22Rv1 (cell line): ENCODE measurements around the gene HSPA9.

Experiments
- ZFX ChIP-seq: fragments of 450-650 bp; IDR thresholded peaks from 2 replicates; pipeline ENCODE4 v1.6.1; 2017; ENCODE audit warnings: antibody characterized with exemption, borderline replicate concordance
- TF ChIP-seq, protein P1 (sequence below): fragments of 450-650 bp; IDR thresholded peaks from 2 replicates; pipeline ENCODE4 v1.5.1; 2017; ENCODE audit warnings: mild to moderate bottlenecking

GRCh38 chr5:138508958-138509357 lies 66.2 kb downstream of the HSPA9 start:
- TF ChIP-seq, protein P1, sequence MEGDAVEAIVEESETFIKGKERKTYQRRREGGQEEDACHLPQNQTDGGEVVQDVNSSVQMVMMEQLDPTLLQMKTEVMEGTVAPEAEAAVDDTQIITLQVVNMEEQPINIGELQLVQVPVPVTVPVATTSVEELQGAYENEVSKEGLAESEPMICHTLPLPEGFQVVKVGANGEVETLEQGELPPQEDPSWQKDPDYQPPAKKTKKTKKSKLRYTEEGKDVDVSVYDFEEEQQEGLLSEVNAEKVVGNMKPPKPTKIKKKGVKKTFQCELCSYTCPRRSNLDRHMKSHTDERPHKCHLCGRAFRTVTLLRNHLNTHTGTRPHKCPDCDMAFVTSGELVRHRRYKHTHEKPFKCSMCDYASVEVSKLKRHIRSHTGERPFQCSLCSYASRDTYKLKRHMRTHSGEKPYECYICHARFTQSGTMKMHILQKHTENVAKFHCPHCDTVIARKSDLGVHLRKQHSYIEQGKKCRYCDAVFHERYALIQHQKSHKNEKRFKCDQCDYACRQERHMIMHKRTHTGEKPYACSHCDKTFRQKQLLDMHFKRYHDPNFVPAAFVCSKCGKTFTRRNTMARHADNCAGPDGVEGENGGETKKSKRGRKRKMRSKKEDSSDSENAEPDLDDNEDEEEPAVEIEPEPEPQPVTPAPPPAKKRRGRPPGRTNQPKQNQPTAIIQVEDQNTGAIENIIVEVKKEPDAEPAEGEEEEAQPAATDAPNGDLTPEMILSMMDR, result no peak
- no peak for TF ChIP-seq ZFX
